Fibroblast of the aortic adventitia (primary cell): ENCODE results near the gene RETREG3. TPM values are rescaled to one million over a fixed set of nuclear protein-coding genes. Genes with fewer than 3 reads are reported as not detected.

Experiments used
- DNase-seq: peaks from one replicate; pipeline ENCODE4 v3.0.0-alpha.2; 2010; ENCODE audit warnings: low read depth
- H3K4me3 ChIP-seq: 2 replicates; pipeline ENCODE4 v1.5.1; 2011; ENCODE audit warnings: low read depth, mild to moderate bottlenecking, control low read depth, low read length, moderate library complexity
- CTCF ChIP-seq: IDR thresholded peaks from 2 replicates; pipeline ENCODE4 v1.5.1; 2011; ENCODE audit warnings: mild to moderate bottlenecking, low read length, control low read depth, inconsistent platforms; ENCODE audit not compliant: insufficient read depth
- total RNA-seq: library from RNA; depleted of rRNA; stranded (reverse); fragments of >200 nt; gene quantifications from 2 replicates; pipeline ENCODE4 v1.2.3, GENCODE V29; 2012; ENCODE audit warnings: low replicate concordance

RETREG3 gene
- total RNA-seq, 1 donor: 52.6 TPM

DNA sequence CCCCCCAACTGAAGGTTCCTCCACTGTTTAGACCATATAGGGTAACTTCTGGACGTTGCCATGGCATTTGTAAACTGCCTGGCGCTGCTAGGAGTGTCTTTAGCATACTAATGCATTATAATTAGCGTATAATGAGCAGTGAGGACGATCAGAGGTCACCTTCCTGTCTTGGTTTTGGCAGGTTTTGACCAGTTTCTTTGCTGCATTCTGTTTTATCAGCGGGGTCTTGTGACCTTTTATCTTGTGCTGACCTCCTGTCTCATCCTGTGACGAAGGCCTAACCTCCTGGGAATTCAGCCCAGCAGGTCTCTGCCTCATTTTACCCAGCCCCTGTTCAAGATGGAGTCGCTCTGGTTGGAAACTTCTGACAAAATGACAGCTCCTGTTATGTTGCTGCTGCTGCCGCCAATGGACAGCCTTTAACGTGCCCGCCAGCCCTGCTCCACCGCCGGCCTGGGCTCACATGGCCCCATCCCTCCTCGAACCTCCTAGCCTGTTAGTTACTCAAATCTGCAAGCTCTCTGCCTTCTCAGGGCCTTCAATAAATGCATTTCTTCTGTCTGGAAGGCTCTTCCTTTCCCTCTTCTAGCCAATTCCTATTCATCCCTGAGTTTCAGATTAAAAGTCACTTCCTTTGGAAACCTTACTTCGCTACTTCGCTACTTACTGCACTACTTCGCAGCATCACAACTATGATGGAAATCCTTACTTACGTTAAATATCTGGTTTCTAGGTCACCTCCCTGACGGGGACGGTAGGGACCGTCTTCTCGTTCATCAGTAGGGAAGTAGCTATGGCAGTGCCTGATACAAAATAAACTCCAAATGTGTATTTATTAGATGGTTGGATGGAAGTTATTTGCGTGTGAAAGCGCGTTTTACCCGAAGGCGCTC is 73.8 kb downstream of the RETREG3 start:
- DNase-seq: no peak
- no peak for TF ChIP-seq CTCF
- peak overlapping the region; percentile 83 for H3K4me3 ChIP-seq

DNA sequence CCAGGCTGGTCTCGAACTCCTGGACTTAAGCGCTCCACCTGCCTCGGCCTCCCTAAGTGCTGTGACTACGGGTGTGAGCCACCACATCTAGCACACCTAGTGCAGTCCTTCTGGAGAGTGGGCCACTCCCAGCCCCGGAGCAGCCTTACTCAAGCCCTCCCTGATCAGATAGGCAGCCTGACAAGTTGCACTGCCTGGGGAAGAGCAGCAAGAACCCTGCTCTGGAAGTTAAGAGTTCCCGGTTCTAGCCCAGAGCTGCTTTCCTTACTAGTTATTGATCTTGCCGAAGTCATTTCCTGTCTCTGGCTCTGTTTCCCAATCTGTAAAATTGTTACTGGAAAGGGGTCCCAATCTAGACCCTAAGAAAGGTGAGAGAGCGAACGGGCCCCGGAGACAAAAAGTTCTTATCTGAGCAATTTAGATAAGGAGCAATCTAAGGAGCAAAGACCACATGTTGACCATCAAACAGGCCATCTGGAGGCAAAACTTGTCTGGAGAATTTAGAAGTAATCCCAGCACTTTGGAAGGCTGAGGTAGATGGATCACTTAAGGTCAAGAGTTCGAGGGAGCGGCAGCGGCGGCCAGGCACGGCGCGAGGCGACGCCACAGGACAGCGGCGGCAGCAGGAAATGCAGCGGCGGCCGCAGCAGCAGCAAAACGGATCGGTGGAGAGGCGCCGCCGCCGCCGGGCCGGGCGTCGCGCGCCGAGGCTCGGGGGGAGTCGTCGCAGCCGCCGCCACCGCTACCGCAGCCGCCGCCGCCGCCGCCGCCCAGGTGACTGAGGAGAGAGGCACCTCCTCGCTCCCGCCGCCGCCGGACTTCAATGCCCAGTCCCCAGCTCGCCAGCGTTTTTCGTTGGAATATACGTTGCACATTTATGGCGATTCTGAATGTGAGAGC is 77.5 kb downstream of the RETREG3 start:
- peak overlapping the region; percentile 40 for H3K4me3 ChIP-seq
- peak; percentile 36 for DNase-seq
- peak; percentile 42 for TF ChIP-seq CTCF

- no peak for DNase-seq
- TF ChIP-seq CTCF: no peak
- H3K4me3 ChIP-seq: no peak overlapping the region
Measured at GRCh38 chr17:42530952-42531454, 78.2 kb downstream of the RETREG3 start.

Other genes with a start within 250 kb of the RETREG3 start
- 103 and 137 TPM in 2 replicates for gene STAT3, start 220.9 kb downstream of the RETREG3 start, total RNA-seq
- 639 and 721 TPM in 2 replicates for gene CAVIN1, start 186.1 kb downstream of the RETREG3 start, total RNA-seq
- 40.0 and 60.6 TPM in 2 replicates for gene ATP6V0A1, start 150.5 kb downstream of the RETREG3 start, total RNA-seq
- 28.9 and 41.8 TPM in 2 replicates for gene NAGLU, start 73.1 kb downstream of the RETREG3 start, total RNA-seq
- 0.99 and 4.7 TPM in 2 replicates for gene HSD17B1, start 56.5 kb downstream of the RETREG3 start, total RNA-seq
- 11.0 and 19.1 TPM in 2 replicates for gene COASY, start 47.2 kb downstream of the RETREG3 start, total RNA-seq
- gene MLX, start 42.3 kb downstream of the RETREG3 start, total RNA-seq: 10.5 and 41.8 TPM in 2 replicates
- gene PSMC3IP, start 31.6 kb downstream of the RETREG3 start, total RNA-seq: 0.49 and 18.3 TPM in 2 replicates
- 15.3 and 50.6 TPM in 2 replicates for gene TUBG1, start 309 bp upstream of the RETREG3 start, total RNA-seq
- 4.3 and 12.1 TPM in 2 replicates for gene TUBG2, start 49.9 kb upstream of the RETREG3 start, total RNA-seq
- 15.5 and 15.6 TPM in 2 replicates for gene PLEKHH3, start 67.6 kb upstream of the RETREG3 start, total RNA-seq
- 4.3 and 4.9 TPM in 2 replicates for gene CCR10, start 72.5 kb upstream of the RETREG3 start, total RNA-seq
- 32.0 and 41.5 TPM in 2 replicates for gene CNTNAP1, start 73.2 kb upstream of the RETREG3 start, total RNA-seq
- 26.7 and 31.4 TPM in 2 replicates for gene EZH1, start 135.7 kb upstream of the RETREG3 start, total RNA-seq
- gene RAMP2, start 151.9 kb upstream of the RETREG3 start, total RNA-seq: 0.27 and 4.8 TPM in 2 replicates
- gene VPS25, start 164.1 kb upstream of the RETREG3 start, total RNA-seq: 4.2 and 57.2 TPM in 2 replicates
- 0.45 and 3.5 TPM in 2 replicates for gene WNK4, start 171.2 kb upstream of the RETREG3 start, total RNA-seq
- gene COA3, start 189.3 kb upstream of the RETREG3 start, total RNA-seq: 40.8 and 67.5 TPM in 2 replicates
- 0.54 TPM in 1 of 2 replicates, not detected in the other for gene CNTD1, start 189.5 kb upstream of the RETREG3 start, total RNA-seq
- gene BECN1, start 214.9 kb upstream of the RETREG3 start, total RNA-seq: 72.6 and 99.3 TPM in 2 replicates
- 86.3 and 101 TPM in 2 replicates for gene PSME3, start 224.0 kb upstream of the RETREG3 start, total RNA-seq
- 0.25 and 0.72 TPM in 2 replicates for gene AOC2, start 235.2 kb upstream of the RETREG3 start, total RNA-seq
- under 0.01 and 0.08 TPM in 2 replicates for gene AOC3, start 241.8 kb upstream of the RETREG3 start, total RNA-seq